Nephron progenitor cell (in vitro differentiated cells): ENCODE results near the gene AIP.
A peak's percentile ranks its signal among the peaks of the same experiment; 100 is the strongest.

Experiments
- DNase-seq: peaks from one replicate; pipeline ENCODE4 v3.0.0; 2021
- H3K27ac Mint-ChIP-seq: 2 replicates; pipeline ENCODE4 v1.8.0; 2021; ENCODE audit warnings: mild to moderate bottlenecking, moderate library complexity, mixed read lengths
- H3K27me3 Mint-ChIP-seq: 2 replicates; pipeline ENCODE4 v1.8.0; 2021; ENCODE audit warnings: mild to moderate bottlenecking, low read depth, mixed read lengths; ENCODE audit not compliant: poor library complexity
- H3K36me3 Mint-ChIP-seq: 2 replicates; pipeline ENCODE4 v1.8.0; 2021; ENCODE audit warnings: low read depth, mixed read lengths
- H3K4me1 Mint-ChIP-seq: 2 replicates; pipeline ENCODE4 v1.8.0; 2021; ENCODE audit warnings: mixed read lengths
- H3K4me3 Mint-ChIP-seq: 2 replicates; pipeline ENCODE4 v1.8.0; 2021; ENCODE audit warnings: mild to moderate bottlenecking, moderate library complexity, mixed read lengths
- H3K9me3 Mint-ChIP-seq: 2 replicates; pipeline ENCODE4 v1.8.0; 2021; ENCODE audit warnings: mild to moderate bottlenecking, moderate library complexity, mixed read lengths
- CTCF ChIP-seq: fragments of 200-600 bp; sonication (generic); IDR thresholded peaks from 2 replicates; pipeline ENCODE4 v1.5.0; 2021; ENCODE audit warnings: antibody characterized with exemption

The AIP gene

GRCh38 chr11:67448220-67448609 is 34.6 kb upstream of the AIP start:
- no peaks in the 10 kb centered on the region for H3K9me3 Mint-ChIP-seq
- peaks cover 44% of the 10 kb centered on the region for H3K4me1 Mint-ChIP-seq
- peaks cover 5% of the 10 kb centered on the region for H3K27me3 Mint-ChIP-seq
- DNase-seq: no peak
- no peak overlapping the region for H3K4me3 Mint-ChIP-seq
- TF ChIP-seq CTCF: no peak
- no peaks in the 10 kb centered on the region for H3K36me3 Mint-ChIP-seq
- H3K27ac Mint-ChIP-seq: no peak overlapping the region

- no peak overlapping the region for H3K4me3 Mint-ChIP-seq
- no peaks in the 10 kb centered on the region for H3K36me3 Mint-ChIP-seq
- no peak for DNase-seq
- TF ChIP-seq CTCF: no peak
- no peak overlapping the region for H3K27ac Mint-ChIP-seq
- no peaks in the 10 kb centered on the region for H3K9me3 Mint-ChIP-seq
- H3K4me1 Mint-ChIP-seq: peaks cover 44% of the 10 kb centered on the region
- peaks cover 5% of the 10 kb centered on the region for H3K27me3 Mint-ChIP-seq
Observed at GRCh38 chr11:67449116-67449844, 33.5 kb upstream of the AIP start.

GRCh38 chr11:67450796-67451657 is 31.8 kb upstream of the AIP start:
- Mint-ChIP-seq H3K9me3 (no peaks in the 10 kb centered on the region), H3K36me3 (no peaks in the 10 kb centered on the region), H3K27ac (peak overlapping the region; percentile 96), H3K27me3 (peaks cover under 1% of the 10 kb centered on the region), H3K4me1 (peaks cover 38% of the 10 kb centered on the region), H3K4me3 (no peak overlapping the region)
- DNase-seq: no peak
- no peak for TF ChIP-seq CTCF

GRCh38 chr11:67451658-67451976 is 31.2 kb upstream of the AIP start:
- H3K27me3 Mint-ChIP-seq: no peaks in the 10 kb centered on the region
- H3K4me3 Mint-ChIP-seq: no peak overlapping the region
- TF ChIP-seq CTCF: no peak
- H3K9me3 Mint-ChIP-seq: no peaks in the 10 kb centered on the region
- peak overlapping the region; percentile 66 for H3K27ac Mint-ChIP-seq
- no peak for DNase-seq
- H3K36me3 Mint-ChIP-seq: no peaks in the 10 kb centered on the region
- peaks cover 39% of the 10 kb centered on the region for H3K4me1 Mint-ChIP-seq

- Mint-ChIP-seq H3K4me1 (peaks cover 42% of the 10 kb centered on the region), H3K27ac (peak within 1 kb of the TSS; percentile 66), H3K36me3 (no peaks in the 10 kb centered on the region), H3K4me3 (no peak within 1 kb of the TSS), H3K27me3 (no peaks in the 10 kb centered on the region), H3K9me3 (no peaks in the 10 kb centered on the region)
- no peak for DNase-seq
- TF ChIP-seq CTCF: no peak
Observed at GRCh38 chr11:67452141-67452952, 30.5 kb upstream of the AIP start, which contains the start of gene GPR152. Gene GPR152, minus strand, starts transcription at chr11:67452729. Its CDS starts 5 bp downstream, at chr11:67452724.
